Measurements from ENCODE around the gene SETBP1.

GRCh38 chr18:45111502-45111848 is 430.8 kb downstream of the SETBP1 start:
- no peak for TF ChIP-seq ZNF274 (IDR thresholded peaks at IDR 0.05; ENCODE audit: low read depth, low read length)
- no peak for TF ChIP-seq YY1 (IDR thresholded peaks at IDR 0.05; ENCODE audit: insufficient read depth, insufficient read length)
